Vagina (tissue), 2 donors: ENCODE measurements around the gene WDR26. TPM values are rescaled to one million over a fixed set of nuclear protein-coding genes. Genes with fewer than 3 reads are reported as not detected.

ENCODE experiments used
- DNase-seq, 2 donors: peaks; one replicate each; pipeline ENCODE4 v3.0.0-alpha.2; 2017; ENCODE audit errors: extremely low spot score in 2 of 2
- H3K27ac ChIP-seq: fragments of 200-600 bp; sonication (generic); one replicate; pipeline ENCODE4 v1.5.1; 2019
- H3K27me3 ChIP-seq: fragments of 200-600 bp; sonication (generic); one replicate; pipeline ENCODE4 v1.5.1; 2019
- H3K36me3 ChIP-seq, 2 donors: fragments of 200-600 bp; sonication (generic); one replicate each; pipeline ENCODE4 v1.5.1; 2017 to 2019
- H3K4me1 ChIP-seq: fragments of 200-600 bp; sonication (generic); one replicate; pipeline ENCODE4 v1.5.1; 2019
- H3K4me3 ChIP-seq, 2 donors: fragments of 200-600 bp; sonication (generic); 1 replicate in 1 of 2; 2 replicates in 1 of 2; pipeline ENCODE4 v1.5.1; 2016 to 2019
- H3K9me3 ChIP-seq: fragments of 200-600 bp; sonication (generic); one replicate; pipeline ENCODE4 v1.5.1; 2019
- POLR2A ChIP-seq, 2 donors: fragments of 450-650 bp; IDR thresholded peaks; one replicate each; pipeline ENCODE4 v1.6.1; 2017; ENCODE audit warnings: antibody characterized with exemption in 2 of 2, mild to moderate bottlenecking in 2 of 2, moderate library complexity in 2 of 2
- POLR2AphosphoS5 ChIP-seq, 2 donors: sonication (generic); formaldehyde crosslinking; IDR thresholded peaks; one replicate each; pipeline ENCODE4 v1.9.0; 2017; ENCODE audit warnings: antibody characterized with exemption in 2 of 2, mild to moderate bottlenecking in 2 of 2, low read depth in 1 of 2; ENCODE audit not compliant: insufficient read depth in 1 of 2
- intact Hi-C: fragments of 100-400 bp; cut with DNase I; formaldehyde crosslinking; loops from one replicate; pipeline ENCODE4 v1.15.1; 2023
- total RNA-seq: library from RNA; depleted of rRNA; stranded (reverse); fragments of >200 nt; gene quantifications from one replicate; pipeline ENCODE4 v1.2.3, GENCODE V29; 2016
- TF ChIP-seq, protein P1 (sequence below), 3 experiments: fragments of 450-650 bp in 2 of 3; fragments of 200-600 bp in 1 of 3; sonication (generic) in 1 of 3; IDR thresholded peaks; one replicate each; pipeline ENCODE4 v1.5.1; 2017 to 2019; ENCODE audit warnings: antibody characterized with exemption in 3 of 3, mild to moderate bottlenecking in 2 of 3, moderate library complexity in 2 of 3

WDR26 gene
- total RNA-seq, 1 donor from 2014 or later: 77.3 TPM

DNA sequence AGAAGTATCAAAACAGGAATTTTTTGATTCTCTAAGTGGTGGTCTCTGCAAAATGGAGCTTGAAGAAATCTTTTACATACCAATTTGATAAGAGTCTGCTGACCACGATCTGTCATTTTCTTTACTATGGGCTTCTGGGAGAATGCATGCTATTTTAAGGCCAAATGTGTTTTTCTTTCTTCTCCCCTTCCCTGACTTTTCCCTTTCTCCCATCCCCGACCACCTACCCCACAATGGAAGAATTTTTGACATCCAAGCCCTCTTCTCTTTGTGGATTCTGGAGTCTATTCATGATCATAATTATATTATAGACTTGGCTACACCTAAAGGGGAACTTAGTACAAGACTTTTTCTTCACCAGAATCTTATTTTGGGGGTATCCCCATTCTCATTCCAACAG is 46.7 kb downstream of the WDR26 start:
- no peak overlapping the region for H3K27ac ChIP-seq
- TF ChIP-seq POLR2AphosphoS5 (IDR thresholded peaks at IDR 0.05; ENCODE audit: insufficient read depth in 1 of 2, low read depth in 1 of 2) (no peak), POLR2A (IDR thresholded peaks at IDR 0.05) (no peak)
- TF ChIP-seq, protein P1, sequence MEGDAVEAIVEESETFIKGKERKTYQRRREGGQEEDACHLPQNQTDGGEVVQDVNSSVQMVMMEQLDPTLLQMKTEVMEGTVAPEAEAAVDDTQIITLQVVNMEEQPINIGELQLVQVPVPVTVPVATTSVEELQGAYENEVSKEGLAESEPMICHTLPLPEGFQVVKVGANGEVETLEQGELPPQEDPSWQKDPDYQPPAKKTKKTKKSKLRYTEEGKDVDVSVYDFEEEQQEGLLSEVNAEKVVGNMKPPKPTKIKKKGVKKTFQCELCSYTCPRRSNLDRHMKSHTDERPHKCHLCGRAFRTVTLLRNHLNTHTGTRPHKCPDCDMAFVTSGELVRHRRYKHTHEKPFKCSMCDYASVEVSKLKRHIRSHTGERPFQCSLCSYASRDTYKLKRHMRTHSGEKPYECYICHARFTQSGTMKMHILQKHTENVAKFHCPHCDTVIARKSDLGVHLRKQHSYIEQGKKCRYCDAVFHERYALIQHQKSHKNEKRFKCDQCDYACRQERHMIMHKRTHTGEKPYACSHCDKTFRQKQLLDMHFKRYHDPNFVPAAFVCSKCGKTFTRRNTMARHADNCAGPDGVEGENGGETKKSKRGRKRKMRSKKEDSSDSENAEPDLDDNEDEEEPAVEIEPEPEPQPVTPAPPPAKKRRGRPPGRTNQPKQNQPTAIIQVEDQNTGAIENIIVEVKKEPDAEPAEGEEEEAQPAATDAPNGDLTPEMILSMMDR (IDR thresholded peaks at IDR 0.05): no peak
- intact Hi-C loops: no loop called here
- peaks cover 0 to 49% of the 10 kb centered on the region in 2 donors for H3K36me3 ChIP-seq
- peaks cover 10% of the 10 kb centered on the region for H3K4me1 ChIP-seq
- no peak for DNase-seq
- H3K9me3 ChIP-seq: no peaks in the 10 kb centered on the region
- H3K27me3 ChIP-seq: no peaks in the 10 kb centered on the region
- H3K4me3 ChIP-seq: no peak overlapping the region

DNA sequence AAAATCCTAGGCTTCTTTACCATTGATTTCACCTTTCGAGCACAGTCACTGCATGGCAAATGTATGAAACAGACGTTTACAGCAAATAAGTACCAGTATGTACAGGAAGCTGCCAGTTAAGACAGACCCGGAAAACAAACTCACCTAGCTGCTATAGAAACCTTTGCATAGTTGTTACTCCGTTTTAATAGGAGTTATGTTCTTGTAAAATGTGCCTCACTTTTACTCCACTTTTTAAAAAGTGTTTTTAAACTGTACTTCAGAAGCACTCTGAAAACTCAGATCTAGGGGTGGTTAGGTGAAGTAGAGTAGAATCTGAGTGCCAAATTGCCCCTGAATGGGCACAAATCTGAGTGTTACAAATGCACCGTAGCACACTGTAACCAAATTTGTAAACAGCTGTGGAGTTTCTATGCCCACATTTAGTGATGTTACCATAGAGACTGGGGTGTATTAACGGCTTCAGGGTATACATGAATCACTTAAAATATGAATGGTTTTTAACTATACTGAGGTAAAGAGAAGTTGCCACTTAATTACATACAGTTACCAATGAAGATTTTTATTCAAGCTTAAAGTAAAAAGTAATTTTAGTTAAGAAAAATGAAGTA is 47.2 kb downstream of the WDR26 start:
- Histone ChIP-seq H3K27me3 (no peaks in the 10 kb centered on the region), H3K9me3 (no peaks in the 10 kb centered on the region), H3K4me3 (no peak overlapping the region), H3K36me3 (peaks cover 0 to 43% of the 10 kb centered on the region in 2 donors), H3K4me1 (peaks cover 10% of the 10 kb centered on the region), H3K27ac (no peak overlapping the region)
- DNase-seq: no peak
- intact Hi-C loops: no loop called here
- TF ChIP-seq POLR2AphosphoS5 (IDR thresholded peaks at IDR 0.05; ENCODE audit: insufficient read depth in 1 of 2, low read depth in 1 of 2) (no peak), POLR2A (IDR thresholded peaks at IDR 0.05) (no peak)
- TF ChIP-seq, protein P1 (IDR thresholded peaks at IDR 0.05): no peak

DNA sequence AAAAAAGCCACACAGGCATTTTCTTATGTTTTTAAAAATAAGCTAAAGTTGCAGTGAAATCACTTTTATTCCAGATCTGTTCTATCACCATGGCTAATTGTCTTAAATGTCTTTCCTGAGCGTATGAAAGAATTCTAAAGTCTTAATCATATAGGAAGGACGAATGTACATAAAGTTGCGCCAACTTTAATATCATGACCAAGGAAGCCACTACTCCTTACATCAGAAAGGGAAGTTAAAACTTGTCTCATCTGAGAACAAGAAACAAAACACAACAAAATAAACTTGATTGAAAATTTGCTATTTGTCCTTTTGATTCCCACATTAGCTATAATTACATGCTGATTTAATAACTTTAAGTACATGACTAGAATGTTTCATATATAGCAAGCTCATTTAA is 51.4 kb downstream of the WDR26 start:
- peaks cover 0 to 16% of the 10 kb centered on the region in 2 donors for H3K36me3 ChIP-seq
- no peak for DNase-seq
- intact Hi-C loops: no loop called here
- H3K27ac ChIP-seq: no peak overlapping the region
- TF ChIP-seq POLR2A (IDR thresholded peaks at IDR 0.05): no peak
- no peak for TF ChIP-seq POLR2AphosphoS5 (IDR thresholded peaks at IDR 0.05; ENCODE audit: insufficient read depth in 1 of 2, low read depth in 1 of 2)
- TF ChIP-seq, protein P1 (IDR thresholded peaks at IDR 0.05): no peak
- peaks cover 10% of the 10 kb centered on the region for H3K4me1 ChIP-seq
- no peak overlapping the region for H3K4me3 ChIP-seq
- H3K9me3 ChIP-seq: no peaks in the 10 kb centered on the region
- no peaks in the 10 kb centered on the region for H3K27me3 ChIP-seq

DNA sequence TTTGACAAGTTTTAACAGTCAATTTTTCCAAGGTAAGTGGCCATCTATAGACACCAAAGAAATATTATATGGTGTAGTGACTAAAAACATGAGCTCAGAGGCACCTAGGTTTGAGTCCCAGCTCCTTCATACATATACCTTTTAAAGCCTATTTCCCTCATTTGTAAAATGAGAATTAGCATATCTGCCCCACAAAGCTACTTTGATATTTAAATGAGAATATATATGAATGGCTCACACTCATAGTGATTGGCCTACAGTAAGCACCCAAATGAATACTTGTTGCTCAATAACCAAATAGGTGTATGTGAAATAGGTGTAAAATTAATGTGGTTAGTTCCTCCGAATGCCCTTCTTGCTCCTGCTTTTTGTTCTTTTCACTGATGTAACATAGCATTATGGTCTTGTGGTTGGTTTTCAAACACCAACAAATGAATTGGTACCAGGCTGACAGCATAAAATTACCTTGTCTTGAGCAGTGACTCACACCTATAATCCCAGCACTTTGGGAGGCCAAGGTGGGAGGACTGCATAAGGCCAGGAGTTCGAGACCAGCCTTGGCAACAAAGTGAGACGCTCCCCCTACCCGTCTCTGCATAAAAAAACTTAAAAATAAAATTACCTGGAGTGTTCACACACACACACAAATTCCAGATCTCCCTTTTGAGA is 52.6 kb downstream of the WDR26 start:
- Histone ChIP-seq H3K27ac (no peak overlapping the region), H3K4me1 (no peaks in the 10 kb centered on the region), H3K27me3 (no peaks in the 10 kb centered on the region), H3K4me3 (no peak overlapping the region), H3K9me3 (no peaks in the 10 kb centered on the region), H3K36me3 (peaks cover 0 to 16% of the 10 kb centered on the region in 2 donors)
- intact Hi-C loops: no loop called here
- no peak for DNase-seq
- TF ChIP-seq, protein P1 (IDR thresholded peaks at IDR 0.05): no peak
- TF ChIP-seq POLR2A (IDR thresholded peaks at IDR 0.05): no peak
- no peak for TF ChIP-seq POLR2AphosphoS5 (IDR thresholded peaks at IDR 0.05; ENCODE audit: insufficient read depth in 1 of 2, low read depth in 1 of 2)

DNA sequence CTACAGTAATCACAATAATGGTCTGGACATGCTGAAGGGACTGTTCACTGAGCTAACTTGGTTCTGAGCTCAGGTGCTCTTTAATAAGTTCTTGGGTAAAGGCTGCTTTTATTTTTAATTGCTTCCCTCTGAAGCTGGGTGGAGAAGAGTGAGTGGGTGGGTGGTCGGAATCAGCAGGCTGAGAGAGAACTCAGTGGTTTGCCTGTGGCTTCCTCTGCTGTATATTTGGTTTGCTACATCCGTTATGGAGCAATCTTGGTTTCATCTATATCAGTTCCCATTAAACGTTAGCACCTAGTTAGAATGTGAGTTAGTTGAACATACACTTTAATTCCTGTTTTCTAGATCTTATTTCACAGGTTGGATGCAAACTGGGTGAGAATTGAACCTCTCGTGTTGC is 54.6 kb downstream of the WDR26 start:
- intact Hi-C loops: no loop called here
- no peak overlapping the region for H3K27ac ChIP-seq

More for the DNA sequence above, 54.6 kb downstream of the WDR26 start:
- Histone ChIP-seq H3K4me3 (no peak overlapping the region), H3K4me1 (no peaks in the 10 kb centered on the region), H3K36me3 (peaks cover 0 to 30% of the 10 kb centered on the region in 2 donors), H3K27me3 (no peaks in the 10 kb centered on the region), H3K9me3 (no peaks in the 10 kb centered on the region)
- TF ChIP-seq, protein P1 (IDR thresholded peaks at IDR 0.05): no peak
- TF ChIP-seq POLR2A (IDR thresholded peaks at IDR 0.05) (no peak), POLR2AphosphoS5 (IDR thresholded peaks at IDR 0.05; ENCODE audit: insufficient read depth in 1 of 2, low read depth in 1 of 2) (no peak)
- no peak for DNase-seq
